HG03575 (cell line): ENCODE results near the gene MAD2L2.
"Not testable (repeated sequence)": the region's sequence is repeated elsewhere in the genome, so short reads cannot be mapped to it uniquely, and the experiment has no call there.

ENCODE experiments used
- ATAC-seq: cut with Tn5 transposase; IDR thresholded peaks from one replicate; pipeline ENCODE4 v1.9.1; 2021; ENCODE audit not compliant: unreplicated experiment, insufficient number of reproducible peaks, low FRiP score; ENCODE audit errors: extremely low read depth

Gene MAD2L2

GRCh38 chr1:11643782-11644181 lies 37.2 kb downstream of the MAD2L2 start:
- ATAC-seq = no peak

DNA sequence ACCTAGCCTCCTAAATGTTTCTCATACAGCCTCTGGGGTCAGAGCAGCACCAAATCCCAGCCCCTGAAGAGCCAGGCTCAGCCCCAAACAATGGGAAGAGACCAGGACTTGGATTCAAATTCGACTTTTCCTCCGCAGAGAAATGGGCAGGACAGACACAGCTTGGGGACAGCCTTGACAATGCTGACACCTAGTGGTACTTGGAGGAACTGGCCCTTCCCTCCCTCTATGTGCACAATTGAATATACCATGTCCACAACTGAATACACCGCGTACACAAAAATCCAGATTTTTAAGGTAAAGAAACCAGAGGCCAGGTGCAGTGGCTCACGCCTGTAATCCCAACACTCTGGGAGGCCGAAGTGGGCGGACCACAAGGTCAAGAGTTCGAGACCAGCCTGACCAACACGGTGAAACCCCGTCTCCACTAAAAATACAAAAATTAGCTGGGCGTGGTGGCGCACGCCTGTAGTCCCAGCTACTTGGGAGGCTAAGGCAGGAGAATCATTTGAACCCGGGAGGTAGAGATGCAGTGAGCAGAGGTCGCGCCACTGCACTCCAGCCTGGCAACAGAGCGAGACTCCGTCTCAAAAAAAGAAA lies 38.4 kb downstream of the MAD2L2 start:
- ATAC-seq = not testable (repeated sequence)

DNA sequence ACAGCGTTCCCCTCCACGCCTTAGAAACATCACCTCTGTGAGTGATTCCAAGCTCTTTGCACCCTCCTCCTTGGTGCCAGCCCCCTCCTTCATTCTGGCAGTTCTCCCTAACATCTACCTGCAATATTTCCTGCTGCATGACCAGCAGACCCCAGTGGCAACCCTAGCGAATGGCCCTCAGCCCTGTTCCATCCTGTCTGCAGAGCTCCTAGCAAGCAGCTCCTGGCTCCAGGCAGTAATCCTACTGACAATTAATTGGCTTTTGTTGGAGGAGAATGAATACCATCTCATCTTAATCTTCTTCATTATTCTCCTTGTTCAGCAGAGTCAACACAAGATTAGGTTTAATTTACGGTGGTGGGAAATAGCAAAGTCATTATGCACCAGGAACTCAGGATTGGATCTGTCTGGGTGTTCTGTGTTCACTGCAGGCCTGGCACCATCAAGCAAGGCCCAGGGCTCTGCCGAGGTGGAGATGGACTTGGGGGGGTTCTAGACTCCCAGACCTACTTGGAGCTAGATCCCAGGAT lies 39.1 kb downstream of the MAD2L2 start:
- no peak for ATAC-seq

DNA sequence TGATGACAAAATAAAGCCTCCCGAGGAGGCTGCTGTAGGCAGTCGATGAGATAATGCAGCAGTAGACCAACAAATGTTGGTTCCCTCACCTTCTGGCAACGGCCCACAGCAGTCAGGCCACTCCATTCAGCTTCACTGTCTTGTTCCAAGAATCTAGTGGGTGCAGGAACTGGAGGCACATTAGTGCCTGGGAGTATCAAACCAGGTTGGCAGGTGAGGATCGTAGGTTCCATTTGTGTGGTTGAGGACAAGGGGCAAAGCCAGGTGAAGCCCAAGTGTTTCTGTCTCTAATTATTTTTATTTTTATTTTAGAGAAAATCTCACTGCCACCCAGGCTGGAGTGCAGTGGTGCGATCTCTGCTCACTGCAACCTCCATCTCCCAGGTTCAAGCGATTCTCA lies 40.0 kb downstream of the MAD2L2 start:
- ATAC-seq = no peak

GRCh38 chr1:11640101-11640500 lies 40.8 kb downstream of the MAD2L2 start:
- no peak for ATAC-seq

DNA sequence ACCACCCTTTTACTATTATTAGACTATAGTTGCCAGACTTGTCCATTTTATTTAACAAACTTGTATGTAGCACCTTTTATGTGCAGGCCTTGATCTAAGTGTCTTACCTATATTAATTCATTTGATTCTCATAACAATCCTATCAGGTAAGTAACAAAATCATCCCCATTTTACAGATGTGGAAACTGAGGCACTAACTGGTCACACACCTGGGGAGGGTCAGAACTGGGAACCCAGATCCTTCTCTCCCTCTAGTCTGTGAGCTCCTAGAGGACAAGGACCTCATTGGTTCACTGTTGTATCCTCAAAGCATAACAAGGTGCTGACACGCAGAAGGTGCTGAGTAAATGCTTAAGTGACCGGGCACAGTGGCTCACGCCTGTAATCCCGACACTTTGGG lies 41.6 kb downstream of the MAD2L2 start:
- ATAC-seq = no peak

DNA sequence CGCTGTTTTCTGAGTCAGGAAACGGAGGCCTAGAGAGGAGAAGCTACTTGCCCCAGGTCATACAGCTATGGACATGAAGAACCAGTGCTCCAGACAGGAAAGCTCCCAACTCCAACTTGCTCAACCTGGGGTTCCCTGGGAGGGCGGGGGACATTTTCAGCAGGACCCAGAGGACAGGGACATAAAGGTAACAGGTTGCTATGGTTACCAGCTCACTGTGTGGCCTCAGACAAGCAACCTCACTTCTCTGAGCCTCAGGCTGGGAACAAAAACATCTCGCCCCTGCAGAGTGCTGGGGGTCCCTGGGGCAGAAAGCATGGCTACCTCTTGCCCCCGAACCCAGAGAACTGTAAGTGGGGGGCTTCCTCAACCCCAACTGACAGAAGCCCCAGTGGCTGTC lies 42.8 kb downstream of the MAD2L2 start:
- no peak for ATAC-seq

DNA sequence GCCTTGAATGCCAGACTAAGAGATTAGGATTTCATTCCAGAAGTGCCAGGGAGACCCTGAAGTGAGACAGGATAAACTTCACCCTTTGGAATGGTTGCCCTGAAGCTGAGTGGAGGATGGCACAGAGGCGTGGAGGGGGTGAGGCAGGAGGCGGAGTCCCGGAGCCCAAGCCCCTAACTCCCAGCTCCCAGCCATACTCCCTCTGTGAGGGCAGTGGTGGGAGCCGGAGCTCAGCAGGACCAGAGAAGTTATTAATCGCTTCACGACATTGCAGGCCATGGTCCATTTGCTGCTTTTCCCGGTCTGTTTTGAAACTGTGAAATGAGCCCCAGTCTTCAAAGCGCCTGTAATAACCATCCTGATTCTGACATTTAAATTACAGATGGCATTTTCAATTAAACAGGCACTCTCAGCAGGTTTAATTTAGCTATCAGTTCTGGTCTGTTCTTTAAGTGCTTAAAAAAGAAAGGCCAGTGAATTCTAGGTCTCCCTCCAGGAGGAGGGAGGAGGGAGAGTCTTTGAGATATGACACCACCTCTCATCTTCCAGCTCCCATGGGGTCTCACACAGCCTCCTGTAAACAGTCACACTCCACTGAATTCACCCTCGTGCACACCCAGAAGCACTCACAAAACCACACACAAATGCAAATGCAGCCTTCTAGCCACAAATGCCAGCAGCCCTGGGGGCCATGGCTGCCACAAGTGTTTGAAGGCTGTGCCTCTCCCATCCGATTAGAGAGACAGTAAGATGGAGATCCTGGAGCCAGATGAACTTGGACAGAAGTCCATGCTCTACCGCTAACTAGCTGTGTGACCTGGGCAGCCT lies 46.4 kb downstream of the MAD2L2 start:
- no peak for ATAC-seq

DNA sequence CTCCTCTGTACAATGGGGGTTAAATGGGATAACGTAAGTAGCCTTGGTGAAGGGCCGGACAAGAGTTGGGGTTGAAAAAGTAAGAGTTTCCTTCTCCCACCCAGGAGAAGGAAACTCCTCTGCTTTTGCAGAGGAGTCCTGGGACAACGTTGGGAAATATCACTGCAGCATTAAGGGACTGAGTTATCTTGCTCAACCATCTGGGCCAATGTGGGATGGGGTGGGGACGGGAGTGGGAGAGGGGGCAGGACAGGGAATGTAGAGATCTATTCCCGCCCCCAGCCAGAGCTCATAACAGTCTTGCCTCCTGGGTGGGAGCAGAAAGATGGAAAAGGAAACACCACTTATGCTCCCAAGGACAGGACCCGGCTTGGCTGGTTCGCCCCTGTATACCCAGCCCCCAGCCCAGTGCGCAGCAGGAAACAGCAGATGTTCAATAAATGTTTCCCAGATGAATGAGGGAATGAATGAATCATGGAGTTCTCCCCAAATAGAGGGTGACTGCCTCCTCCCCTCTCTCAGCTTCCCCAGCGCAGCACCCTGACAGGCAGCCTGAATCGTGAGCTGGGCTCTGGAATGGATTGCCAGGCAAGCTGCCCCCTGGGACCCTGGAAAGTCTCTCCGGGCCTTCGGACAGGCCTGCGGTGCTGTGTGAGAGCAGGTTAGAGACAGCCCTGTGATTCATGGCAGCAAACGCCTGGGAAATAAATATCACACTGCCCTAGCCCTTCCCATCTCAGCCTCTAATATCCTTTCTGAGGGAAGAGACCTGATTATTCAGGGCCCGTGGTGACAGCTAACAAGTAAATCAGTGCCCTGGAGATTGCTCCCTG lies 51.5 kb downstream of the MAD2L2 start:
- no peak for ATAC-seq

- ATAC-seq = no peak
Observed at GRCh38 chr1:11628767-11629166, 52.2 kb downstream of the MAD2L2 start.

DNA sequence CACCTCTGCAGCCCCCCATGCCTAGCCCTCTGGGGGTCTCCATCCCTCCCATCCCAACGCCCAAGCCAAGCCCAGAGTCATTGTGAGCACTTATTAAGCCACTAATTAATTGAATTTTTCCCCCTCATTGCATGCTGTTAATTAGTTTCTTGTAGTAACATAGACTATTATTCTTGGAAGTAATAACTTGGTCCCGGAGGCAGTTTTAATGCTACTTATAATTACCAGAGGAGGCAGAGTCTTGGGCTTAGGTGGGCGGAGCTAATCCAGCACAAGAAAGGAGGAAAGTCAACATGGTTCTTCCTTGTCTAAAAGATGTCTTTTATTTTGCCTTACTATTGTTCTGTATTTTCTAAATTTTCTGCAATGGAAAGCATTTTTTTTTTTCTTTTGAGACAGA lies 54.4 kb downstream of the MAD2L2 start:
- ATAC-seq = no peak
